DMS79 treated with DMSO at 0.1 percent for 48 hours (cell line): ENCODE data around the gene STIMATE.

ENCODE experiments used
- DNase-seq: peaks from one replicate; lab custom pipeline; 2025; lab: John Stamatoyannopoulos, UW

The STIMATE gene

DNA sequence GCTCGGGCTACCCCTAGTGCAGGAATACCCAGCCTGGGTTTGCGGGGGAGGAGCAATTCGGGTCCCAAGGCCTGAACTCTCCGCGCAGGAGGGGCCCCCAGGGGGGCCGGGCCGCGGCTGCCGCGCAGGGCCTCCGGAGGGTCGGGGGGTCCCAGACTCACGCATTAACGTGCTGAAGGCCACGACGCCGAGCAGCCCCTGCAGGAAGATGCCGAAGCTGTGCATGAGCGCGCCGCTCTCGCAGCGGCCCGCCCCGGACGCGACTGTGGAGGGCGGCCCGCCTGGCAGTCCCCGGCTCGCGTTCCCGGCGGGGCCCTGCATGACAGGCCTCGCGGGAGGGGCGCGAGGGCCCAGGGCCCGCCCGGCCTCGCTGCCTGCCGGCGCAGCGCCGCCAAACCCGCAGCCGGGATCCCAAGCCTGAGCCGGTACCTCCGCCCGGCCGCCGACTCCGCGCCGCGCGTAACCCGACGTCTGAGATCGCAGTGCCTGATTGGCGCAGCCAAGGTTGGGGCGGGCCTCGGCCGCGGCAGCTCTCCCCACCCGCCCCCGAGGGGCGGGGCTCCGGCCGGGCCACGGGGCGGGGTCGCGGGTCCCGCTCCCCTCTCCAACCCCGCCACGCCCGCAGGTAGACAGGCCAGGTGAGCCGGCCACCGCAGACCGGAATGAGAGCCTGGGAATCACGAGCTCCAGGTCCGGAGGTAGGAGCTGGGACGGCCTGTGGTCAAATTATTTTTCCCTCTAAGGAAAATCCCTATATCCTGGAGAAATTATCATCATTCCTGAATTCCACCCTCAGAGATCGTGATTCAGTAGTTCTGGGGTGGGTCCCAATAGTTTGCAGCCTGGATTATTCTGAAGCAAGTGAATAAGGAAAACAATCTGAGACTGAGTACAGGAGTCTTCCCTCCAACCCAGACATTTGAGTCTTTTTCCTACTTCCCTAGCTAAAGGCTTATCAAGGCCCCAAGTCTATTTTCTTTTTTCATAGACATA lies at the start of gene STIMATE:
Gene STIMATE, minus strand, starts transcription at position 419 of the 993 bp plus-strand sequence. Its CDS starts 98 bp downstream, at position 321.
- DNase-seq, result peak; percentile 50

- no peak for DNase-seq
These were observed 42.3 kb upstream of the STIMATE start for GRCh38 chr3:52939600-52939999.

DNA sequence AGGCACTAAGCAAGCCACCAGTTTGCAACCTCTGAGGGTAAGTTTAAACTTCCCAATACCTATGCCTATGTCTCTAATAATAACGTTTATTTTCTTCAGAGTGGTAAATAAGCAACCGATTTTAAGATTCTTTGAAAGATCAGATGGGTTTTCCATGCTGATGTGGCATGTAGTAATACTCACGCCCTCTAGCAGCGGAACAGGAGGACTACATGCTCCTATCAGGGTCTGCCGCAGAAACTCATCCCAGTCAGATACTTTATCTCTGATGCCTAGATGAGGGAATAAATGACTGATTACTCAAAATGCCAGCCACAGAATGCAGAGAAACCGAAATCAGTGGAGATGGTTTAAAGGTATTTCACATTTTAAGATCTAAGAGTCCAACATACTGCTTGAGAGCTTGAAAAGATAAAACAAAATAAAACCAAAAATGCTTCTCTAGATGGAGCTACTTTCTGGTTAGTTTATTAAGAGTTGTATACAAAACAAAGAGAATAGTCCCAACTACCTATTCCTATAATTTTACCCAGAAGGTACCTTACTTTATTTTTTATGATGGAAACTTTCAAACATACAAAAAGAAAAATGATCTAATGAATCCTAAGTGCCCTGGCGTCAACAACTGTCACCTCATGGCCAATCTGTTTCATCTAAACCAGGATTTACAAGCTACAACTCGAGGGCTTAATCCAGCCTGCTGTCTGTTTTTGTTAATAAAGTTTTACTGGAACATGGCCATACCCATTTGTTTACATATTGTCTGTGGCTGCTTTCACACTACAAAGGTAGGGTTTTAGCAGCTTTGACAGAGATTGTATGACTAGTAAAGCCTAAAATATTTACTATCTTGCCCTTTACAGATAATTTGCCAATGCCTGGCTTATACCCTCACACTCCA lies 37.5 kb upstream of the STIMATE start:
- DNase-seq, result no peak

- DNase-seq, result no peak
These were observed 34.5 kb upstream of the STIMATE start for GRCh38 chr3:52931889-52932288.

GRCh38 chr3:52931328-52931727 lies 34.0 kb upstream of the STIMATE start:
- DNase-seq, result no peak

- no peak for DNase-seq
These were observed 33.4 kb upstream of the STIMATE start for GRCh38 chr3:52930748-52931147.

DNA sequence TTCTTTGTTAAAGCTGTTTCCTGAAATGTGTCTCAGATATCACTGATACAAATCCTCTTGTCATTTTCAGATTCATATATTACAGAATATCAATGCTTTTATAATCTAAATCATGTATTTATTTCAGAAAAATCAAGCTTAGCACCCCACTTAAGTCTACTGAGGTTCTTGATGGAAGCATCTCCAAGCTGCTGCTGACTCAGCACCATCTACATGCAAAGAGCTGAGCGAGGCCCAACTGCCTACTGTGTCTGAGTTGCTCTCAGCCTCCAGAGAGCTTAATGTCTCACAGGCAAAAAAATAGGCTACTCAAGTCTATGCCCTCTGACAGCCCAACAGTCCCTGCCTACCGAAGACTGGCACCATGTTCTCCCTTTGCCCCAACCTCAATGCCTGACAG lies 29.2 kb upstream of the STIMATE start:
- DNase-seq, result no peak

- DNase-seq, result no peak
These were observed 28.3 kb upstream of the STIMATE start for GRCh38 chr3:52925405-52926313.

- DNase-seq, result no peak
These were observed 26.6 kb upstream of the STIMATE start for GRCh38 chr3:52923963-52924362.

- no peak for DNase-seq
These were observed 23.5 kb upstream of the STIMATE start for GRCh38 chr3:52920841-52921240.

GRCh38 chr3:52917044-52917443 lies 19.7 kb upstream of the STIMATE start:
- DNase-seq, result no peak

- DNase-seq, result no peak
These were observed 17.9 kb upstream of the STIMATE start for GRCh38 chr3:52915294-52915693.

- DNase-seq, result no peak
These were observed 15.8 kb upstream of the STIMATE start for GRCh38 chr3:52912885-52913731.

DNA sequence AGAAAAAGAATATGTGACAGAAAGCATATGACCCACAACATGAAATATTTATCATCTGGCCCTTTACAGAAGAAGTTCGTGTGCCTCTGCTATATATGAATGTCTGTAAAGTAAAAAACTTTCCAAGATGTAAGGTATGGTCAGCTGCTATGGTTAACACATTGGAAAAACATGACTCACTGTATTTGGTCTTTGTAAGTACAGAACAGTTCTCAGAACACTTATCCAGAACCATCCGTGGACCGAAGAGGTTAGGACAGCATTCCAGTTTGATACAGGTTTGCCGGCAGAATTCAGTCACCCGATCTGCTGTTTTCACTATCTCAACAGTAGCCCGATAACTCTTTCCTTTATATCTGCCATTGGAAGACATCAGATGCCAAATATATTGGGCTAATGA lies 13.5 kb upstream of the STIMATE start:
- no peak for DNase-seq

GRCh38 chr3:52907497-52907896 lies 10.1 kb upstream of the STIMATE start:
- no peak for DNase-seq

DNA sequence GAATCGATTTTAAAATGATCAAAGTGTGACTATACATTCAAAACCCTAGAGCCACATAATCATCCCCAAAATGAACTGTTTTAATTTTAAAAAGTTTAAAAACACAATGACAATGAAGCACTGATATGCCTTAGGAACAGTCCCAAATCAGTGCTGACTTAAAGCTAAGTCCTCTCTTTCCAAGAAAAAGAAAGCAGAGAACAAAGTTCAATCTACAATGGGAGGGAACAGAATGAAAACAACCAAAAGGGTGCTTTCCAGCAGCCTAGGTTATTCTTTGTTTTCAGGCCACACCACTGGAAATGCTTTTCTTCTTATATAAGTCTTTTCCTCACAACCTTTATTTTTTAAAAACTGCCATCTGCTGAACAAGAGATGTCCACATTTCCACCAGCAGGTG lies 7.2 kb upstream of the STIMATE start:
- no peak for DNase-seq

- DNase-seq, result no peak
These were observed 6.7 kb upstream of the STIMATE start for GRCh38 chr3:52904000-52904399.

DNA sequence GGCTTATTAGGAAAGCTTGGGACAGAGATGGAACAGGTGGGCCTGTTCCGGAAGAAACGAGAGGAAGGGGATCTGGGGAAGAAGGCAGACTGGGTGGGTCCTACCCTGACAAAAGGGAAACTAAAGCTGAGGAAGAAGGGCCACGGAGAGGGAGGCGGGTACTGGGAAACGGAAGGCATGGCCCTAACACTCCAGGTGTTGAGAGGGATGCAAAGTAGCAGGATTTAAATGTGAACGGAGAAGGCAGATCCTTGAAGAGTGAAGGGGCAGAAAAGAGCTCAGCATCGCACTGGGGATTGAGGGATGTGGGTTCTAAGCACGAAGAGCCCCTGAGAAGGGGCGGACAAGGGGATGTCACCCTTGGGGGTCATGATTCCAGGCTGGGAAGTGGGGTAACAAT lies 735 bp downstream of the STIMATE start:
- DNase-seq, result no peak

DNA sequence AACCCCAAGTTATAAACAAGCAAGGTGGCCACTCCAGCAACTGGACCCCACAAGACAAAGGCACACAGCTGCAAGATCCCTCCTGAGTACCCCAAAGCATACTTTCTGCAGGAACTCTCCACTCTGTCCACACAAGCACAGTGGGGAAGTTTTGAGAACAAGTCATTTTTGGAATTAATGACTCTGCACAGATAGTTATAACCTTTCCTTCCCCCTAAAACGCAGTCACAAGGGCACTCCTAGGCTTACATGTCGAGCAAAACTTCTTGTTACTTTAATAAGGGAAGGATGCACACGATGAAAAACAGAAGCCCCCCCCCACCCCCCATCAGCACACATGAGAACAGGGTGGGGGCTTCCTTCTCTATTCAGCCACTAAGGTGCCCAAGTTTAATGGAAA lies 1.2 kb downstream of the STIMATE start:
- no peak for DNase-seq

- no peak for DNase-seq
These were observed 1.9 kb downstream of the STIMATE start for GRCh38 chr3:52895418-52895817.

DNA sequence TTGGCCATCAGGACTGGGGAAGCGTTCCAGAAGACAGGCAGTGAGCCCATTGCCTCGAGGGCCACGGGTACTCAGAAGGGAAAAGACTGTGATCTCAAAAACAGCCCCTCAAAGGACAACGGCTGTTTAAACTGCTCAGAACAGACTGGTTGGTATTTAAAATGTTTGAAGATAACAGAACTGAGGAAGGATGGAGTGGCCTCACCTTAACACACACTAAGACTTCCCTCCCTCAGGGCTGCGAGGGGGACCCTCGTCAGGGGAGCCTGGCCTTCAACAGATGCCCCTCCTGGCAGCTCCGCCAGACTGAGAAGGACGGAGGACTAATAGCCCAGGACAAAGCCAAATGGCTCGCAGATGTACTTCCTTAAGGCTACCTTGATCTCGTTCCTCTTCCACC lies 2.6 kb downstream of the STIMATE start:
- DNase-seq, result no peak
